ENCODE measurements around the gene HECW1. TPM values are rescaled to one million over a fixed set of nuclear protein-coding genes. Genes with fewer than 3 reads are reported as not detected.

The HECW1 gene
- total and polyA plus RNA-seq, 5 donors, result 0.16 TPM; not detected in 4

- no peaks in the 10 kb centered on the region for H3K9me3 ChIP-seq (ENCODE audit: control insufficient read depth, low read length)
- H3K4me1 ChIP-seq (ENCODE audit: control insufficient read depth, insufficient read depth, low read length), result no peaks in the 10 kb centered on the region
- H3K27ac ChIP-seq (ENCODE audit: low read length), result no peak overlapping the region
- H3K27me3 ChIP-seq (ENCODE audit: control insufficient read depth, insufficient read depth), result no peaks in the 10 kb centered on the region
- DNase-seq (no peak), ATAC-seq (peak; percentile 64 to 77)
- intact Hi-C loops (cut with DNase I), result no loop called here
- H3K4me3 ChIP-seq (ENCODE audit: low read length), result no peak overlapping the region
- 46% methylated on average over 3 of the region's 3 CpGs for WGBS
Observed at GRCh38 chr7:43553999-43554398, 441.6 kb downstream of the HECW1 start.

GRCh38 chr7:43554423-43554822, 442.0 kb downstream of the HECW1 start:
- no peaks in the 10 kb centered on the region for H3K9me3 ChIP-seq (ENCODE audit: control insufficient read depth, low read length)
- H3K4me3 ChIP-seq (ENCODE audit: low read length), result no peak overlapping the region
- no peaks in the 10 kb centered on the region for H3K4me1 ChIP-seq (ENCODE audit: control insufficient read depth, insufficient read depth, low read length)
- WGBS, result 90% methylated on average over 15 of the region's 15 CpGs
- DNase-seq (no peak), ATAC-seq (no peak)
- H3K27me3 ChIP-seq (ENCODE audit: control insufficient read depth, insufficient read depth), result no peaks in the 10 kb centered on the region
- intact Hi-C loops (cut with DNase I), result no loop called here
- H3K27ac ChIP-seq (ENCODE audit: low read length), result no peak overlapping the region

- Histone ChIP-seq H3K9me3 (ENCODE audit: control insufficient read depth, low read length) (no peaks in the 10 kb centered on the region), H3K27me3 (ENCODE audit: control insufficient read depth, insufficient read depth) (no peaks in the 10 kb centered on the region), H3K4me1 (ENCODE audit: control insufficient read depth, insufficient read depth, low read length) (no peaks in the 10 kb centered on the region), H3K4me3 (ENCODE audit: low read length) (no peak overlapping the region), H3K27ac (ENCODE audit: low read length) (no peak overlapping the region)
- no peak for ATAC-seq
- 85% methylated on average over 7 of the region's 7 CpGs for WGBS
- no peak for DNase-seq
- intact Hi-C loops (cut with DNase I), result no loop called here
Observed at GRCh38 chr7:43557831-43558495, 445.5 kb downstream of the HECW1 start.

GRCh38 chr7:43559171-43559945, 446.9 kb downstream of the HECW1 start:
- 89% methylated on average over 14 of the region's 14 CpGs for WGBS
- Histone ChIP-seq H3K27me3 (ENCODE audit: control insufficient read depth, insufficient read depth) (no peaks in the 10 kb centered on the region), H3K9me3 (ENCODE audit: control insufficient read depth, low read length) (no peaks in the 10 kb centered on the region), H3K4me3 (ENCODE audit: low read length) (no peak overlapping the region), H3K27ac (ENCODE audit: low read length) (no peak overlapping the region), H3K4me1 (ENCODE audit: control insufficient read depth, insufficient read depth, low read length) (no peaks in the 10 kb centered on the region)
- ATAC-seq (no peak), DNase-seq (no peak)
- intact Hi-C loops (cut with DNase I), result no loop called here

- Histone ChIP-seq H3K9me3 (ENCODE audit: control insufficient read depth, low read length) (no peaks in the 10 kb centered on the region), H3K27me3 (ENCODE audit: control insufficient read depth, insufficient read depth) (no peaks in the 10 kb centered on the region), H3K4me1 (ENCODE audit: control insufficient read depth, insufficient read depth, low read length) (no peaks in the 10 kb centered on the region), H3K27ac (ENCODE audit: low read length) (no peak overlapping the region), H3K4me3 (ENCODE audit: low read length) (no peak overlapping the region)
- 86% methylated on average over 2 of the region's 2 CpGs for WGBS
- ATAC-seq, result no peak
- intact Hi-C loops (cut with DNase I), result no loop called here
- no peak for DNase-seq
Observed at GRCh38 chr7:43559946-43560335, 447.5 kb downstream of the HECW1 start.

- no peaks in the 10 kb centered on the region for H3K9me3 ChIP-seq (ENCODE audit: control insufficient read depth, low read length)
- no peak for ATAC-seq
- no peaks in the 10 kb centered on the region for H3K4me1 ChIP-seq (ENCODE audit: control insufficient read depth, insufficient read depth, low read length)
- intact Hi-C loops (cut with DNase I), result no loop called here
- no peak overlapping the region for H3K4me3 ChIP-seq (ENCODE audit: low read length)
- no peaks in the 10 kb centered on the region for H3K27me3 ChIP-seq (ENCODE audit: control insufficient read depth, insufficient read depth)
- no peak for DNase-seq
- H3K27ac ChIP-seq (ENCODE audit: low read length), result no peak overlapping the region
- 87% methylated on average over 7 of the region's 7 CpGs for WGBS
Observed at GRCh38 chr7:43560742-43561330, 448.4 kb downstream of the HECW1 start.

GRCh38 chr7:43562383-43562782, 449.9 kb downstream of the HECW1 start:
- Histone ChIP-seq H3K4me3 (ENCODE audit: low read length) (no peak overlapping the region), H3K4me1 (ENCODE audit: control insufficient read depth, insufficient read depth, low read length) (no peaks in the 10 kb centered on the region), H3K27me3 (ENCODE audit: control insufficient read depth, insufficient read depth) (no peaks in the 10 kb centered on the region), H3K27ac (ENCODE audit: low read length) (no peak overlapping the region), H3K9me3 (ENCODE audit: control insufficient read depth, low read length) (no peaks in the 10 kb centered on the region)
- 87% methylated on average over 3 of the region's 3 CpGs for WGBS
- ATAC-seq, result no peak
- DNase-seq, result no peak
- intact Hi-C loops (cut with DNase I), result no loop called here

- DNase-seq (no peak), ATAC-seq (no peak)
- no peaks in the 10 kb centered on the region for H3K4me1 ChIP-seq (ENCODE audit: control insufficient read depth, insufficient read depth, low read length)
- no peaks in the 10 kb centered on the region for H3K9me3 ChIP-seq (ENCODE audit: control insufficient read depth, low read length)
- WGBS, result 64% methylated on average over 6 of the region's 6 CpGs
- intact Hi-C loops (cut with DNase I), result no loop called here
- H3K27me3 ChIP-seq (ENCODE audit: control insufficient read depth, insufficient read depth), result no peaks in the 10 kb centered on the region
- no peak overlapping the region for H3K4me3 ChIP-seq (ENCODE audit: low read length)
- H3K27ac ChIP-seq (ENCODE audit: low read length), result no peak overlapping the region
Observed at GRCh38 chr7:43565786-43566185, 453.3 kb downstream of the HECW1 start.

GRCh38 chr7:43568529-43568928, 456.1 kb downstream of the HECW1 start:
- WGBS, result 67% methylated on average over 6 of the region's 6 CpGs
- H3K4me1 ChIP-seq (ENCODE audit: control insufficient read depth, insufficient read depth, low read length), result no peaks in the 10 kb centered on the region
- no peaks in the 10 kb centered on the region for H3K27me3 ChIP-seq (ENCODE audit: control insufficient read depth, insufficient read depth)
- DNase-seq, result no peak
- H3K27ac ChIP-seq (ENCODE audit: low read length), result no peak overlapping the region
- intact Hi-C loops (cut with DNase I), result no loop called here
- H3K4me3 ChIP-seq (ENCODE audit: low read length), result no peak overlapping the region
- no peak for ATAC-seq
- no peaks in the 10 kb centered on the region for H3K9me3 ChIP-seq (ENCODE audit: control insufficient read depth, low read length)

GRCh38 chr7:43569424-43569823, 457.0 kb downstream of the HECW1 start:
- DNase-seq (no peak), ATAC-seq (no peak)
- Histone ChIP-seq H3K27me3 (ENCODE audit: control insufficient read depth, insufficient read depth) (no peaks in the 10 kb centered on the region), H3K4me1 (ENCODE audit: control insufficient read depth, insufficient read depth, low read length) (no peaks in the 10 kb centered on the region), H3K4me3 (ENCODE audit: low read length) (no peak overlapping the region), H3K9me3 (ENCODE audit: control insufficient read depth, low read length) (no peaks in the 10 kb centered on the region), H3K27ac (ENCODE audit: low read length) (no peak overlapping the region)
- 72% methylated on average over 4 of the region's 4 CpGs for WGBS
- intact Hi-C loops (cut with DNase I), result no loop called here

GRCh38 chr7:43570688-43571365, 458.4 kb downstream of the HECW1 start:
- H3K4me3 ChIP-seq (ENCODE audit: low read length), result no peak overlapping the region
- DNase-seq (no peak), ATAC-seq (no peak)
- 87% methylated on average over 4 of the region's 4 CpGs for WGBS
- no peaks in the 10 kb centered on the region for H3K9me3 ChIP-seq (ENCODE audit: control insufficient read depth, low read length)
- H3K27me3 ChIP-seq (ENCODE audit: control insufficient read depth, insufficient read depth), result no peaks in the 10 kb centered on the region
- no peak overlapping the region for H3K27ac ChIP-seq (ENCODE audit: low read length)
- H3K4me1 ChIP-seq (ENCODE audit: control insufficient read depth, insufficient read depth, low read length), result no peaks in the 10 kb centered on the region
- intact Hi-C loops (cut with DNase I), result loop anchor here in 1 of 4 donors (10.0 kb wide), 1 partner anchor 274 kb away; no protein-coding TSS in a partner anchor

Measured in right cardiac atrium (tissue), 5 donors.